K562 (cell line): ENCODE data around the gene APOM. TPM values are rescaled to one million over a fixed set of nuclear protein-coding genes. Genes with fewer than 3 reads are reported as not detected.

Experiments
- BACH1 ChIP-seq: fragments of 200-800 bp; sonication (Bioruptor generic); IDR thresholded peaks from 2 replicates; pipeline ENCODE4 v1.6.1; 2016; ENCODE audit warnings: missing genetic modification characterization, missing compliant biosample characterization
- RBM17 ChIP-seq: fragments of 200-400 bp; formaldehyde crosslinking; IDR thresholded peaks from 2 replicates; pipeline ENCODE4 v1.6.1; 2017; ENCODE audit warnings: low read depth, mild to moderate bottlenecking, low read length, borderline replicate concordance
- TFAM ChIP-seq: fragments of 250-450 bp; sonication (Bioruptor Pico); conservative IDR thresholded peaks from 2 replicates; pipeline ENCODE4 v1.5.0; 2021; ENCODE audit warnings: mild to moderate bottlenecking, moderate library complexity
- TOE1 ChIP-seq, 2 experiments: fragments of 450-650 bp in 1 of 2; sonication (generic) in 1 of 2; formaldehyde crosslinking in 1 of 2; IDR thresholded peaks; 2 replicates each; pipeline versions ENCODE4 v1.7.1 to v1.8.0; 2016 to 2022; ENCODE audit warnings: borderline replicate concordance in 2 of 2, mild to moderate bottlenecking in 2 of 2, antibody characterized with exemption in 1 of 2, inconsistent platforms in 1 of 2, low read depth in 1 of 2, missing genetic modification reagents in 1 of 2, moderate library complexity in 1 of 2
- YY1 ChIP-seq, 3 experiments: IDR thresholded peaks; 2 replicates each; pipeline ENCODE4 v1.6.1; 2011; ENCODE audit warnings: low read length in 2 of 3, mild to moderate bottlenecking in 2 of 3, moderate library complexity in 2 of 3, borderline replicate concordance in 1 of 3, control low read depth in 1 of 3, low read depth in 1 of 3; ENCODE audit not compliant: insufficient read depth in 3 of 3, insufficient replicate concordance in 2 of 3, control insufficient read depth in 1 of 3, insufficient read length in 1 of 3; ENCODE audit errors: extremely low read depth in 1 of 3
- ZC3H11A ChIP-seq: IDR thresholded peaks from 2 replicates; pipeline ENCODE4 v1.6.1; 2012; ENCODE audit warnings: low read depth, low read length, improper control_type of control experiment
- ZC3H4 ChIP-seq: sonication (generic); formaldehyde crosslinking; IDR thresholded peaks from 2 replicates; pipeline ENCODE4 v1.9.0; 2021; ENCODE audit warnings: missing genetic modification reagents, borderline replicate concordance
- ZNF140 ChIP-seq: fragments of 250-450 bp; sonication (Bioruptor Pico); IDR thresholded peaks from 2 replicates; pipeline ENCODE4 v1.8.0; 2021; ENCODE audit warnings: moderate library complexity, mild to moderate bottlenecking, inconsistent platforms
- ZNF165 ChIP-seq: fragments of 250-450 bp; sonication (Bioruptor Pico); IDR thresholded peaks from 2 replicates; pipeline ENCODE4 v1.4.0; 2020; ENCODE audit warnings: borderline replicate concordance
- ZNF217 ChIP-seq: sonication (generic); formaldehyde crosslinking; IDR thresholded peaks from 2 replicates; pipeline ENCODE4 v1.8.0; 2022; ENCODE audit warnings: mild to moderate bottlenecking, missing genetic modification reagents
- ZNF764 ChIP-seq: fragments of 250-450 bp; sonication (Bioruptor Pico); IDR thresholded peaks from 2 replicates; pipeline ENCODE4 v1.4.0; 2020; ENCODE audit warnings: low read depth, mild to moderate bottlenecking, moderate library complexity
- polyA plus RNA-seq, 8 experiments: library from polyadenylated mRNA; depleted of rRNA in 4 of 8; stranded (reverse) in 5 of 8; unstranded in 3 of 8; fragments of >200 nt; fragmentation: Nextera tagmentation in 2 of 8; fragmentation: Illumina TruSeq in 1 of 8; extraction: Ambion mirVana in 2 of 8; extraction: Trizol in 1 of 8; gene quantifications; 2 replicates each; pipeline versions ENCODE4 v1.2.1 to v1.2.3, GENCODE V29; 2011 to 2014; ENCODE audit warnings: inconsistent platforms in 1 of 8, missing spikeins in 1 of 8
- total RNA-seq, 7 experiments: library from RNA; depleted of rRNA in 6 of 7; stranded (reverse); fragments of >200 nt in 6 of 7; fragmentation: Illumina TruSeq in 2 of 7; extraction: Trizol in 2 of 7; gene quantifications; 2 replicates each; pipeline versions ENCODE4 v1.2.1 to v1.2.3, GENCODE V29; 2011 to 2021; ENCODE audit warnings: low replicate concordance in 1 of 7
- TF ChIP-seq, protein P1 (sequence below): fragments of 450-650 bp; formaldehyde crosslinking; conservative IDR thresholded peaks from 2 replicates; pipeline ENCODE4 v1.4.0; 2022; ENCODE audit warnings: mild to moderate bottlenecking, missing genetic modification characterization
- TF ChIP-seq, protein P2 (sequence below): fragments of 450-650 bp; formaldehyde crosslinking; IDR thresholded peaks from 2 replicates; pipeline ENCODE4 v1.4.0; 2020; ENCODE audit warnings: mild to moderate bottlenecking

APOM gene
- total and polyA plus RNA-seq, 9 of the 15 experiments (the other 6 are each of a cell fraction or from before 2014, with no cell fraction given): 5.7 to 24.3 (median 10.4) TPM

DNA sequence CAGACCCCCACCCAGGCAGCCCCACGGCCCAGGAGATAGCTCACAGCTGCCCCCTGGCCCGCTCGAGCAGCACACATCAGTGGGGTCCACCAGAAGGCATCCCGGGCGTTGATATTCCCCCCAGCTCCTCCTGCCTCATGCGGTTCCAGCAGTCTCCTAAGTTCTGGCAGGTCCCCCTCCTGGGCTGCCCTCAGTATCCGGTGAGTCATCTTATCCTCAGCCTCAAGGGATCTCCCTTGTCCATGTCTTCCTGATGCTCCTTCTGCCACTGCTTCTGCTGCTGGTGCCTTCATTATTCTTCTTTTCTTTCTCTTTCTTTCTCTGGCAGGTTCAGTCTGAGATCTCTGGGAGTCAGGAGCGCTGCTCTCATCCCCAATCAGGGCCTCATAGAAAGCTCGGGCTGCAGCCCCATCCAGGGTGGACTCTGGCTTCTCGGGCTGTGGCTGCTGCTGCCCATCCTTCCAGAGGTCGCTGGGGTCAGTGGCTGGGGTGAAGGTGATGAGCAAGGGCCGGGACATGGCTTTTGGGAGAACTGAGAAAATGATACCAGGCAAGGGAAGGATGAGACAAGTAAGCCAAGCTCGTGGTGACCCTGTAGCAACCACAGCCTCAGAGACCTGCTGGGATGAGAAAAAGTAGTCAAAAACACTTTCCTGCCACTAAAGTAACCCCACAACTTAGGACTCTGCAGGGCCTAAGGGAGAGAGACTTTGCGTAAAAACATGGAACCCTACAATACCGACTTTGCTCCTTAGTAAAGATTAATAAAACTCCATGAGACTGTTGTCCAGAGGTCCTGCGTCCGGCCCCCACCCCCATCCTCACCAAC lies 8.5 kb downstream of the APOM start (continued):
- TF ChIP-seq BACH1 (tag) (no peak), ZC3H11A (no peak), ZNF165 (0 out of 2 replicates have a peak, but pooled peaks have one; percentile 85), YY1 (IDR thresholded peaks at IDR 0.05; ENCODE audit: borderline replicate concordance in 1 of 3, control insufficient read depth in 1 of 3, extremely low read depth in 1 of 3, insufficient read depth in 3 of 3, insufficient read length in 1 of 3, insufficient replicate concordance in 2 of 3, low read depth in 1 of 3, low read length in 2 of 3) (peak in 2 of 3 experiments; percentile 9 to 56), ZNF140 (CRISPR knock-in tag) (no peak), RBM17 (no peak), TOE1 (IDR thresholded peaks at IDR 0.05; ENCODE audit: borderline replicate concordance) (no peak), TOE1 (CRISPR knock-in tag; IDR thresholded peaks at IDR 0.05; ENCODE audit: borderline replicate concordance, low read depth) (0 out of 2 replicates have a peak, but pooled peaks have one; percentile 21), ZNF764 (no peak), TFAM (CRISPR knock-in tag) (no peak), ZNF217 (no peak), ZC3H4 (CRISPR knock-in tag) (no peak)
- TF ChIP-seq, protein P1, sequence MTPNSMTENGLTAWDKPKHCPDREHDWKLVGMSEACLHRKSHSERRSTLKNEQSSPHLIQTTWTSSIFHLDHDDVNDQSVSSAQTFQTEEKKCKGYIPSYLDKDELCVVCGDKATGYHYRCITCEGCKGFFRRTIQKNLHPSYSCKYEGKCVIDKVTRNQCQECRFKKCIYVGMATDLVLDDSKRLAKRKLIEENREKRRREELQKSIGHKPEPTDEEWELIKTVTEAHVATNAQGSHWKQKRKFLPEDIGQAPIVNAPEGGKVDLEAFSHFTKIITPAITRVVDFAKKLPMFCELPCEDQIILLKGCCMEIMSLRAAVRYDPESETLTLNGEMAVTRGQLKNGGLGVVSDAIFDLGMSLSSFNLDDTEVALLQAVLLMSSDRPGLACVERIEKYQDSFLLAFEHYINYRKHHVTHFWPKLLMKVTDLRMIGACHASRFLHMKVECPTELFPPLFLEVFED: peak; percentile 58; the same call in 1 of the 2 replicates
- TF ChIP-seq, protein P2, sequence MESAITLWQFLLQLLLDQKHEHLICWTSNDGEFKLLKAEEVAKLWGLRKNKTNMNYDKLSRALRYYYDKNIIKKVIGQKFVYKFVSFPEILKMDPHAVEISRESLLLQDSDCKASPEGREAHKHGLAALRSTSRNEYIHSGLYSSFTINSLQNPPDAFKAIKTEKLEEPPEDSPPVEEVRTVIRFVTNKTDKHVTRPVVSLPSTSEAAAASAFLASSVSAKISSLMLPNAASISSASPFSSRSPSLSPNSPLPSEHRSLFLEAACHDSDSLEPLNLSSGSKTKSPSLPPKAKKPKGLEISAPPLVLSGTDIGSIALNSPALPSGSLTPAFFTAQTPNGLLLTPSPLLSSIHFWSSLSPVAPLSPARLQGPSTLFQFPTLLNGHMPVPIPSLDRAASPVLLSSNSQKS (CRISPR knock-in tag): 0 out of 2 replicates have a peak, but pooled peaks have one; percentile 9
